ES-I3 (cell line): ENCODE results near the gene EFR3B.

Experiments
- H3K36me3 ChIP-seq: 2 replicates; pipeline ENCODE4 v1.6.1; 2013; ENCODE audit warnings: mild to moderate bottlenecking, low read length, control low read depth, moderate library complexity; ENCODE audit not compliant: insufficient read depth
- H3K4me1 ChIP-seq: 2 replicates; pipeline ENCODE4 v1.6.1; 2013; ENCODE audit warnings: mild to moderate bottlenecking, control low read depth, low read length; ENCODE audit not compliant: insufficient read depth
- H3K9ac ChIP-seq: 2 replicates; pipeline ENCODE4 v1.6.1; 2013; ENCODE audit warnings: low read depth, mild to moderate bottlenecking, low read length, moderate library complexity
- H3K9me3 ChIP-seq: 2 replicates; pipeline ENCODE4 v1.6.1; 2013; ENCODE audit warnings: mild to moderate bottlenecking, low read length, moderate library complexity; ENCODE audit not compliant: control insufficient read depth, insufficient read depth

EFR3B gene

GRCh38 chr2:25071966-25072365, 30.1 kb downstream of the EFR3B start:
- Histone ChIP-seq H3K9me3 (no peaks in the 10 kb centered on the region), H3K9ac (no peak overlapping the region), H3K36me3 (no peaks in the 10 kb centered on the region), H3K4me1 (no peaks in the 10 kb centered on the region)

- Histone ChIP-seq H3K9me3 (no peaks in the 10 kb centered on the region), H3K4me1 (no peaks in the 10 kb centered on the region), H3K36me3 (no peaks in the 10 kb centered on the region), H3K9ac (no peak overlapping the region)
Observed at GRCh38 chr2:25072606-25073005, 30.7 kb downstream of the EFR3B start.

- Histone ChIP-seq H3K9me3 (no peaks in the 10 kb centered on the region), H3K4me1 (peaks cover 2% of the 10 kb centered on the region; the same call in 1 of the 2 replicates), H3K36me3 (no peaks in the 10 kb centered on the region), H3K9ac (no peak overlapping the region)
Observed at GRCh38 chr2:25073025-25073424, 31.1 kb downstream of the EFR3B start.

GRCh38 chr2:25073914-25074313, 32.0 kb downstream of the EFR3B start:
- H3K9ac ChIP-seq = no peak overlapping the region

GRCh38 chr2:25074826-25075225, 33.0 kb downstream of the EFR3B start:
- Histone ChIP-seq H3K4me1 (peaks cover 9% of the 10 kb centered on the region; the same call in 1 of the 2 replicates), H3K9ac (no peak overlapping the region), H3K9me3 (no peaks in the 10 kb centered on the region), H3K36me3 (no peaks in the 10 kb centered on the region)

More at GRCh38 chr2:25073914-25074313, 32.0 kb downstream of the EFR3B start:
- Histone ChIP-seq H3K9me3 (no peaks in the 10 kb centered on the region), H3K36me3 (no peaks in the 10 kb centered on the region), H3K4me1 (peaks cover 9% of the 10 kb centered on the region; the same call in 1 of the 2 replicates)

GRCh38 chr2:25076749-25077148, 34.9 kb downstream of the EFR3B start:
- peaks cover 9% of the 10 kb centered on the region; the same call in 1 of the 2 replicates for H3K4me1 ChIP-seq
- H3K36me3 ChIP-seq = no peaks in the 10 kb centered on the region
- H3K9me3 ChIP-seq = no peaks in the 10 kb centered on the region
- no peak overlapping the region for H3K9ac ChIP-seq

- Histone ChIP-seq H3K9me3 (no peaks in the 10 kb centered on the region), H3K4me1 (peaks cover 9% of the 10 kb centered on the region; the same call in 1 of the 2 replicates)
Observed at GRCh38 chr2:25077789-25078169, 35.9 kb downstream of the EFR3B start.

GRCh38 chr2:25078170-25079049, 36.5 kb downstream of the EFR3B start:
- peaks cover 9% of the 10 kb centered on the region; the same call in 1 of the 2 replicates for H3K4me1 ChIP-seq
- H3K36me3 ChIP-seq = no peaks in the 10 kb centered on the region
- no peaks in the 10 kb centered on the region for H3K9me3 ChIP-seq
- H3K9ac ChIP-seq = no peak overlapping the region

More at GRCh38 chr2:25077789-25078169, 35.9 kb downstream of the EFR3B start:
- Histone ChIP-seq H3K36me3 (no peaks in the 10 kb centered on the region), H3K9ac (no peak overlapping the region)

- Histone ChIP-seq H3K9me3 (no peaks in the 10 kb centered on the region), H3K36me3 (no peaks in the 10 kb centered on the region), H3K9ac (no peak overlapping the region), H3K4me1 (peaks cover 9% of the 10 kb centered on the region; the same call in 1 of the 2 replicates)
Observed at GRCh38 chr2:25079050-25079635, 37.3 kb downstream of the EFR3B start.

GRCh38 chr2:25081237-25081790, 39.4 kb downstream of the EFR3B start:
- Histone ChIP-seq H3K36me3 (no peaks in the 10 kb centered on the region), H3K4me1 (peaks cover 9% of the 10 kb centered on the region; the same call in 1 of the 2 replicates), H3K9ac (no peak overlapping the region), H3K9me3 (no peaks in the 10 kb centered on the region)

- Histone ChIP-seq H3K36me3 (no peaks in the 10 kb centered on the region), H3K9ac (no peak overlapping the region), H3K9me3 (no peaks in the 10 kb centered on the region), H3K4me1 (peaks cover 9% of the 10 kb centered on the region; the same call in 1 of the 2 replicates)
Observed at GRCh38 chr2:25082002-25082622, 40.2 kb downstream of the EFR3B start.

GRCh38 chr2:25085761-25086560, 44.1 kb downstream of the EFR3B start:
- no peaks in the 10 kb centered on the region for H3K36me3 ChIP-seq
- H3K9me3 ChIP-seq = no peaks in the 10 kb centered on the region
- H3K4me1 ChIP-seq = peaks cover 18% of the 10 kb centered on the region
- H3K9ac ChIP-seq = no peak overlapping the region

GRCh38 chr2:25088817-25089516, 47.1 kb downstream of the EFR3B start:
- no peaks in the 10 kb centered on the region for H3K36me3 ChIP-seq
- no peaks in the 10 kb centered on the region for H3K9me3 ChIP-seq
- H3K4me1 ChIP-seq = peaks cover 25% of the 10 kb centered on the region
- H3K9ac ChIP-seq = no peak overlapping the region
